GM19099 (cell line): ENCODE data around the gene THADA.

Source experiments
- POLR2A ChIP-seq: IDR thresholded peaks from 3 replicates; pipeline ENCODE4 v1.6.1; 2011; ENCODE audit warnings: low read depth; ENCODE audit not compliant: insufficient read length; ENCODE audit errors: extremely low read depth

THADA gene

GRCh38 chr2:43509886-43510285 lies 86.0 kb downstream of the THADA start:
- TF ChIP-seq POLR2A: no peak

GRCh38 chr2:43508209-43508608 lies 87.6 kb downstream of the THADA start:
- TF ChIP-seq POLR2A: no peak

GRCh38 chr2:43507137-43507536 lies 88.7 kb downstream of the THADA start:
- TF ChIP-seq POLR2A: no peak

- no peak for TF ChIP-seq POLR2A
Observed at GRCh38 chr2:43495727-43496126, 100.1 kb downstream of the THADA start.

GRCh38 chr2:43493954-43494353 lies 101.9 kb downstream of the THADA start:
- TF ChIP-seq POLR2A: no peak

GRCh38 chr2:43491065-43491639 lies 104.7 kb downstream of the THADA start:
- TF ChIP-seq POLR2A: no peak

- TF ChIP-seq POLR2A: no peak
Observed at GRCh38 chr2:43490252-43490786, 105.5 kb downstream of the THADA start.

- TF ChIP-seq POLR2A: no peak
Observed at GRCh38 chr2:43488737-43489136, 107.1 kb downstream of the THADA start.

GRCh38 chr2:43486603-43487002 lies 109.2 kb downstream of the THADA start:
- no peak for TF ChIP-seq POLR2A

GRCh38 chr2:43484323-43484930 lies 111.4 kb downstream of the THADA start:
- TF ChIP-seq POLR2A: no peak

- no peak for TF ChIP-seq POLR2A
Observed at GRCh38 chr2:43482961-43483360, 112.9 kb downstream of the THADA start.

- no peak for TF ChIP-seq POLR2A
Observed at GRCh38 chr2:43481927-43482542, 113.8 kb downstream of the THADA start.

GRCh38 chr2:43480874-43481273 lies 115.0 kb downstream of the THADA start:
- no peak for TF ChIP-seq POLR2A

- TF ChIP-seq POLR2A: no peak
Observed at GRCh38 chr2:43478412-43479086, 117.3 kb downstream of the THADA start.

- no peak for TF ChIP-seq POLR2A
Observed at GRCh38 chr2:43475922-43476321, 119.9 kb downstream of the THADA start.
